GM12878 (cell line): ENCODE results near the gene ZKSCAN2. TPM values are rescaled to one million over a fixed set of nuclear protein-coding genes. Genes with fewer than 3 reads are reported as not detected.

Experiments
- ATAC-seq: fragments of 200-7000 bp; cut with Tn5 transposase; 3 replicates; pipeline ENCODE4 v1.9.1; 2020; ENCODE audit warnings: mild to moderate bottlenecking, moderate library complexity
- BruUV-seq: library from RNA; stranded (reverse); fragments of 400-500 nt; replicated peaks from 2 replicates; lab custom pipeline; 2021; lab: Mats Ljungman, UMichigan
- CTCF ChIA-PET: fragments of 300-600 bp; sonication (Branson Sonifier 250); formaldehyde crosslinking; extraction: SDS; loops from one replicate; lab custom pipeline; 2021; ENCODE audit warnings: inconsistent platforms; lab: Yijun Ruan, JAX
- POLR2A ChIA-PET: fragments of 350-600 bp; formaldehyde crosslinking; extraction: SDS; loops from one replicate; lab custom pipeline; 2021; ENCODE audit warnings: inconsistent platforms; lab: Charles Lee
- RAD21 ChIA-PET: fragments of 300-600 bp; sonication (Branson Sonifier 250); formaldehyde crosslinking; loops from one replicate; lab custom pipeline; 2023; ENCODE audit warnings: antibody characterized with exemption; ENCODE audit not compliant: unreplicated experiment; lab: Charles Lee
- SMC1A ChIA-PET: fragments of 300-600 bp; sonication (Branson Sonifier 250); formaldehyde crosslinking; loops from one replicate; lab custom pipeline; 2023; ENCODE audit not compliant: unreplicated experiment, uncharacterized antibody; lab: Charles Lee
- DNase-seq: peaks from one replicate; pipeline ENCODE4 v3.0.0-alpha.2; 2011; ENCODE audit warnings: low read depth, low spot score
- FAIRE-seq: peaks from 3 replicates; lab custom pipeline; 2011; peaks lifted over from hg19 to GRCh38; lab: Jason Lieb, UNC
- H2AFZ ChIP-seq: 2 replicates; pipeline ENCODE4 v1.6.0; 2011; ENCODE audit warnings: low read depth, low read length, control low read depth; ENCODE audit not compliant: control insufficient read depth
- H3K27ac ChIP-seq: 2 replicates; pipeline ENCODE4 v1.5.1; 2011; ENCODE audit warnings: control low read depth; ENCODE audit not compliant: control insufficient read depth, insufficient read depth
- H3K27me3 ChIP-seq, 2 experiments: replicated peaks in 1 of 2; 2 replicates each; pipeline versions ENCODE4 v1.6.0 to v1.6.1; 2011; ENCODE audit warnings: low read length in 1 of 2; ENCODE audit not compliant: control insufficient read depth in 2 of 2, insufficient read depth in 2 of 2
- H3K36me3 ChIP-seq, 2 experiments: 2 replicates each; pipeline ENCODE4 v1.5.1; 2011; ENCODE audit warnings: low read length in 1 of 2; ENCODE audit not compliant: control insufficient read depth in 2 of 2, insufficient read depth in 2 of 2
- H3K4me1 ChIP-seq: 2 replicates; pipeline ENCODE4 v1.6.1; 2011; ENCODE audit warnings: mild to moderate bottlenecking, low read length, moderate library complexity, mixed read lengths; ENCODE audit not compliant: control insufficient read depth, insufficient read depth
- H3K4me2 ChIP-seq: 2 replicates; pipeline ENCODE4 v1.6.0; 2011; ENCODE audit warnings: control low read depth; ENCODE audit not compliant: control insufficient read depth, insufficient read depth
- H3K4me3 ChIP-seq: fragments of 200-600 bp; sonication (generic); 2 replicates; pipeline ENCODE4 v1.5.1; 2016
- H3K79me2 ChIP-seq: 2 replicates; pipeline ENCODE4 v1.6.0; 2011; ENCODE audit warnings: low read length; ENCODE audit not compliant: control insufficient read depth, insufficient read depth
- H3K9ac ChIP-seq: 2 replicates; pipeline ENCODE4 v1.8.0; 2011; ENCODE audit warnings: low read length, control low read depth, mixed read lengths; ENCODE audit not compliant: control insufficient read depth, insufficient read depth
- H3K9me3 ChIP-seq: replicated peaks from 3 replicates; pipeline ENCODE4 v1.5.1; 2011; ENCODE audit warnings: mild to moderate bottlenecking, low read length; ENCODE audit not compliant: control insufficient read depth, insufficient read depth
- H4K20me1 ChIP-seq: 2 replicates; pipeline ENCODE4 v1.6.0; 2011; ENCODE audit not compliant: control insufficient read depth, insufficient read depth
- BHLHE40 ChIP-seq, 2 experiments: fragments of 450-650 bp in 1 of 2; IDR thresholded peaks; 2 replicates each; pipeline ENCODE4 v1.6.1; 2011 to 2017; ENCODE audit warnings: low read depth in 2 of 2, borderline replicate concordance in 1 of 2, improper control_type of control experiment in 1 of 2, low read length in 1 of 2, mild to moderate bottlenecking in 1 of 2
- E2F8 ChIP-seq: fragments of 450-650 bp; IDR thresholded peaks from 2 replicates; pipeline ENCODE4 v1.6.1; 2018; ENCODE audit warnings: mild to moderate bottlenecking, low read depth, moderate library complexity; ENCODE audit not compliant: partially characterized antibody
- EP300 ChIP-seq, 2 experiments: fragments of 150-350 bp in 1 of 2; IDR thresholded peaks; 2 replicates each; pipeline ENCODE4 v1.6.1; 2011 to 2012; ENCODE audit warnings: low read depth in 2 of 2, low read length in 2 of 2, borderline replicate concordance in 1 of 2, improper control_type of control experiment in 1 of 2, inconsistent platforms in 1 of 2; ENCODE audit not compliant: control insufficient read depth in 1 of 2
- EZH2 ChIP-seq: IDR thresholded peaks from 2 replicates; pipeline ENCODE4 v1.6.1; 2012; ENCODE audit warnings: low read depth, mild to moderate bottlenecking, control low read depth, inconsistent platforms, low read length, borderline replicate concordance; ENCODE audit not compliant: control insufficient read depth
- GABPA ChIP-seq: IDR thresholded peaks from 2 replicates; pipeline ENCODE4 v1.6.1; 2014; ENCODE audit warnings: antibody characterized with exemption, low read depth, mild to moderate bottlenecking, inconsistent platforms
- IRF3 ChIP-seq: fragments of 450-650 bp; IDR thresholded peaks from 2 replicates; pipeline ENCODE4 v1.6.1; 2014; ENCODE audit warnings: mild to moderate bottlenecking
- KDM1A ChIP-seq: fragments of 200-600 bp; sonication (generic); IDR thresholded peaks from 2 replicates; pipeline ENCODE4 v1.6.1; 2016; ENCODE audit warnings: borderline replicate concordance
- RAD51 ChIP-seq: fragments of 450-650 bp; IDR thresholded peaks from 2 replicates; pipeline ENCODE4 v1.6.1; 2016; ENCODE audit warnings: moderate library complexity, mild to moderate bottlenecking, inconsistent platforms
- RBBP5 ChIP-seq: fragments of 200-600 bp; sonication (generic); conservative IDR thresholded peaks from 2 replicates; pipeline ENCODE4 v1.6.1; 2016
- SKIL ChIP-seq: fragments of 450-650 bp; IDR thresholded peaks from 2 replicates; pipeline ENCODE4 v1.6.1; 2017; ENCODE audit warnings: mild to moderate bottlenecking, low read depth, inconsistent platforms; ENCODE audit not compliant: poor library complexity, severe bottlenecking
- SMAD5 ChIP-seq: IDR thresholded peaks from 2 replicates; pipeline ENCODE4 v1.6.1; 2016; ENCODE audit warnings: antibody characterized with exemption, low read depth
- SP1 ChIP-seq: IDR thresholded peaks from one replicate; pipeline ENCODE4 v1.6.1; 2011; ENCODE audit warnings: low read depth, low read length
- TCF12 ChIP-seq: IDR thresholded peaks from 2 replicates; pipeline ENCODE4 v1.6.1; 2011; ENCODE audit warnings: low read depth, mild to moderate bottlenecking, low read length
- ZBTB4 ChIP-seq: fragments of 450-650 bp; formaldehyde crosslinking; IDR thresholded peaks from 2 replicates; pipeline ENCODE4 v1.4.0; 2022; ENCODE audit warnings: mild to moderate bottlenecking, moderate library complexity
- WGBS: methylation state at CpG from one replicate; pipeline ENCODE4 v1.1.6; 2016; ENCODE audit warnings: low lambda C conversion rate; ENCODE audit not compliant: insufficient replicate concordance, insufficient coverage; ENCODE audit errors: missing lambda C conversion rate; 5-methylcytosine and 5-hydroxymethylcytosine counted together
- in situ Hi-C: fragments of 300-500 bp; cut with MboI; formaldehyde crosslinking; loops from 9 replicates; pipeline ENCODE4 v1.14.3; 2018; ENCODE audit warnings: mixed read lengths
- intact Hi-C: fragments of 100-400 bp; cut with micrococcal nuclease; formaldehyde crosslinking; loops from one replicate; pipeline ENCODE4 v1.14.2; 2022; ENCODE audit not compliant: unreplicated experiment
- polyA plus RNA-seq, 11 experiments: library from polyadenylated mRNA; depleted of rRNA in 4 of 11; unstranded in 6 of 11; stranded (reverse) in 5 of 11; fragments of >200 nt; fragmentation: Nextera tagmentation in 4 of 11; fragmentation: Illumina TruSeq in 1 of 11; extraction: Ambion mirVana in 4 of 11; extraction: Trizol in 1 of 11; gene quantifications; 1 replicate in 1 of 11; 2 replicates in 10 of 11; pipeline versions ENCODE4 v1.2.1 to v1.2.3, GENCODE V29; 2011 to 2016; ENCODE audit warnings: inconsistent platforms in 2 of 11, missing spikeins in 2 of 11, low read depth in 1 of 11
- total RNA-seq, 4 experiments: library from RNA; depleted of rRNA in 3 of 4; stranded (reverse); fragments of >200 nt in 3 of 4; fragmentation: Illumina TruSeq in 1 of 4; extraction: Trizol in 1 of 4; gene quantifications; 2 replicates each; pipeline versions ENCODE4 v1.2.1 to v1.2.3, GENCODE V29; 2013 to 2021

Gene ZKSCAN2
- total and polyA plus RNA-seq, 10 of the 15 experiments (the other 5 are each of a cell fraction or from before 2014, with no cell fraction given): 0.75 to 6.6 (median 2.9) TPM

- Histone ChIP-seq H3K9ac (no peak overlapping the region), H4K20me1 (no peaks in the 10 kb centered on the region), H2AFZ (no peak overlapping the region), H3K4me1 (no peaks in the 10 kb centered on the region), H3K9me3 (no peaks in the 10 kb centered on the region), H3K36me3 (no peaks in the 10 kb centered on the region), H3K4me2 (no peak overlapping the region), H3K4me3 (no peak overlapping the region), H3K27me3 (no peaks in the 10 kb centered on the region), H3K27ac (no peak overlapping the region), H3K79me2 (no peaks in the 10 kb centered on the region)
- RAD21 ChIA-PET: interaction anchor here (1.1 to 2.6 kb wide), 3 partner anchors 112 to 389 kb away, joined by 3 to 16 read pairs (median 4); partner anchors contain the start of gene LCMT1
- CTCF ChIA-PET: interaction anchor here (0.9 to 3.7 kb wide), 13 partner anchors 9 to 707 kb away, joined by 3 to 42 read pairs (median 5); no protein-coding TSS in a partner anchor
- in situ Hi-C loops: loop anchor here (10.0 kb wide), 2 partner anchors 249 to 709 kb away; no protein-coding TSS in a partner anchor
- intact Hi-C loops: loop anchor here (10.0 kb wide), 1 partner anchor 389 kb away; no protein-coding TSS in a partner anchor
- DNase-seq: no peak
- WGBS: 47% methylated on average over 6 of the region's 6 CpGs
- ATAC-seq: no peak
- POLR2A ChIA-PET: no interaction called here
- BruUV-seq: no TSS peak
- FAIRE-seq: no peak
- SMC1A ChIA-PET: interaction anchor here (0.6 to 3.3 kb wide), 5 partner anchors 9 to 167 kb away, joined by 3 to 20 read pairs (median 4); no protein-coding TSS in a partner anchor
- TF ChIP-seq IRF3 (no peak), GABPA (no peak), ZBTB4 (CRISPR knock-in tag) (no peak), RBBP5 (no peak), BHLHE40 (IDR thresholded peaks at IDR 0.05; ENCODE audit: borderline replicate concordance in 1 of 2, low read depth in 2 of 2, low read length in 1 of 2) (no peak), TCF12 (no peak), SMAD5 (no peak), KDM1A (no peak), E2F8 (no peak), EZH2 (no peak), EP300 (IDR thresholded peaks at IDR 0.05; ENCODE audit: borderline replicate concordance in 1 of 2, control insufficient read depth in 1 of 2, low read depth in 2 of 2, low read length in 2 of 2) (no peak), SKIL (no peak), RAD51 (no peak), SP1 (no peak)
These were observed 33.7 kb downstream of the ZKSCAN2 start for GRCh38 chr16:25223964-25224363.
